PFSK-1 (cell line): ENCODE measurements around the gene SERPINA10.

Source experiments
- FOXP2 ChIP-seq: optimal IDR thresholded peaks from 2 replicates; pipeline ENCODE3; 2011; ENCODE audit warnings: borderline replicate concordance, control low read depth, inconsistent platforms; ENCODE audit not compliant: insufficient read depth; ENCODE audit errors: extremely low read length, extremely low read depth
- POLR2AphosphoS5 ChIP-seq: IDR thresholded peaks from 2 replicates; pipeline ENCODE4 v1.6.1; 2012; ENCODE audit warnings: low read depth, mild to moderate bottlenecking, control low read depth, low read length, moderate library complexity
- TAF1 ChIP-seq: IDR thresholded peaks from 2 replicates; pipeline ENCODE4 v1.6.1; 2012; ENCODE audit warnings: low read length, control low read depth, borderline replicate concordance; ENCODE audit not compliant: insufficient read depth
- TF ChIP-seq, protein P1 (sequence below), 2 experiments: IDR thresholded peaks; 2 replicates each; pipeline versions ENCODE4 v1.6.1 to v1.8.0; 2011 to 2012; ENCODE audit warnings: low read depth in 2 of 2, low read length in 2 of 2, control low read depth in 1 of 2, inconsistent platforms in 1 of 2, mild to moderate bottlenecking in 1 of 2, moderate library complexity in 1 of 2; ENCODE audit not compliant: insufficient read depth in 1 of 2

GRCh38 chr14:94329857-94330256 is 36.8 kb upstream of the SERPINA10 start:
- TF ChIP-seq, protein P1, sequence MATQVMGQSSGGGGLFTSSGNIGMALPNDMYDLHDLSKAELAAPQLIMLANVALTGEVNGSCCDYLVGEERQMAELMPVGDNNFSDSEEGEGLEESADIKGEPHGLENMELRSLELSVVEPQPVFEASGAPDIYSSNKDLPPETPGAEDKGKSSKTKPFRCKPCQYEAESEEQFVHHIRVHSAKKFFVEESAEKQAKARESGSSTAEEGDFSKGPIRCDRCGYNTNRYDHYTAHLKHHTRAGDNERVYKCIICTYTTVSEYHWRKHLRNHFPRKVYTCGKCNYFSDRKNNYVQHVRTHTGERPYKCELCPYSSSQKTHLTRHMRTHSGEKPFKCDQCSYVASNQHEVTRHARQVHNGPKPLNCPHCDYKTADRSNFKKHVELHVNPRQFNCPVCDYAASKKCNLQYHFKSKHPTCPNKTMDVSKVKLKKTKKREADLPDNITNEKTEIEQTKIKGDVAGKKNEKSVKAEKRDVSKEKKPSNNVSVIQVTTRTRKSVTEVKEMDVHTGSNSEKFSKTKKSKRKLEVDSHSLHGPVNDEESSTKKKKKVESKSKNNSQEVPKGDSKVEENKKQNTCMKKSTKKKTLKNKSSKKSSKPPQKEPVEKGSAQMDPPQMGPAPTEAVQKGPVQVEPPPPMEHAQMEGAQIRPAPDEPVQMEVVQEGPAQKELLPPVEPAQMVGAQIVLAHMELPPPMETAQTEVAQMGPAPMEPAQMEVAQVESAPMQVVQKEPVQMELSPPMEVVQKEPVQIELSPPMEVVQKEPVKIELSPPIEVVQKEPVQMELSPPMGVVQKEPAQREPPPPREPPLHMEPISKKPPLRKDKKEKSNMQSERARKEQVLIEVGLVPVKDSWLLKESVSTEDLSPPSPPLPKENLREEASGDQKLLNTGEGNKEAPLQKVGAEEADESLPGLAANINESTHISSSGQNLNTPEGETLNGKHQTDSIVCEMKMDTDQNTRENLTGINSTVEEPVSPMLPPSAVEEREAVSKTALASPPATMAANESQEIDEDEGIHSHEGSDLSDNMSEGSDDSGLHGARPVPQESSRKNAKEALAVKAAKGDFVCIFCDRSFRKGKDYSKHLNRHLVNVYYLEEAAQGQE (IDR thresholded peaks at IDR 0.05; ENCODE audit: insufficient read depth in 1 of 2, low read depth in 2 of 2, low read length in 2 of 2): no peak
- TF ChIP-seq TAF1 (no peak), POLR2AphosphoS5 (no peak), FOXP2 (no peak)
